Peyer's patch (tissue), 4 donors: ENCODE results near the gene GTF2A2. TPM values are rescaled to one million over a fixed set of nuclear protein-coding genes. Genes with fewer than 3 reads are reported as not detected.
"Not testable (repeated sequence)": the region's sequence is repeated elsewhere in the genome, so short reads cannot be mapped to it uniquely, and the experiment has no call there.

Source experiments
- DNase-seq, 3 donors: peaks; one replicate each; pipeline ENCODE4 v3.0.0-alpha.2; 2017 to 2019
- H3K27ac ChIP-seq, 4 donors: fragments of 200-600 bp; sonication (generic); one replicate each; pipeline ENCODE4 v1.5.1; 2016 to 2019
- H3K27me3 ChIP-seq, 2 donors: fragments of 200-600 bp; sonication (generic); one replicate each; pipeline ENCODE4 v1.5.1; 2019
- H3K36me3 ChIP-seq, 3 donors: fragments of 200-600 bp; sonication (generic); one replicate each; pipeline ENCODE4 v1.5.1; 2016 to 2019
- H3K4me1 ChIP-seq, 4 donors: fragments of 200-600 bp; sonication (generic); one replicate each; pipeline ENCODE4 v1.5.1; 2016 to 2019
- H3K4me3 ChIP-seq, 4 donors: fragments of 200-600 bp; sonication (generic); 1 replicate in 3 of 4; 2 replicates in 1 of 4; pipeline ENCODE4 v1.5.1; 2016 to 2019; ENCODE audit warnings: mild to moderate bottlenecking in 1 of 4
- H3K9me3 ChIP-seq, 4 donors: fragments of 200-600 bp; sonication (generic); one replicate each; pipeline ENCODE4 v1.5.1; 2016 to 2019; ENCODE audit warnings: mild to moderate bottlenecking in 1 of 4
- CTCF ChIP-seq, 6 experiments: fragments of 450-650 bp in 4 of 6; fragments of 200-600 bp in 2 of 6; sonication (generic) in 1 of 6; IDR thresholded peaks; one replicate each; pipeline ENCODE4 v1.5.1; 2017 to 2019; ENCODE audit warnings: antibody characterized with exemption in 6 of 6, mild to moderate bottlenecking in 3 of 6, moderate library complexity in 1 of 6
- POLR2A ChIP-seq, 2 donors: fragments of 450-650 bp; IDR thresholded peaks; one replicate each; pipeline ENCODE4 v1.5.1; 2017; ENCODE audit warnings: antibody characterized with exemption in 2 of 2, mild to moderate bottlenecking in 2 of 2, moderate library complexity in 2 of 2
- total RNA-seq, 4 donors: library from RNA; depleted of rRNA; stranded (reverse); fragments of >200 nt; gene quantifications; one replicate each; pipeline ENCODE4 v1.1.0, GENCODE V29; 2016

The GTF2A2 gene
- total RNA-seq, 4 donors from 2014 or later: 18.8 to 75.1 (median 22.9) TPM

- not testable (repeated sequence) for H3K27ac ChIP-seq, H3K4me1 ChIP-seq, H3K9me3 ChIP-seq, DNase-seq, H3K4me3 ChIP-seq, H3K27me3 ChIP-seq
- H3K36me3 ChIP-seq: peaks cover 0 to 32% (median 0%) of the 10 kb centered on the region in 3 donors
- peak in 3 of 6 experiments; percentile 22 to 26 (median 24) for TF ChIP-seq CTCF (IDR thresholded peaks at IDR 0.05)
These were observed 19.8 kb downstream of the GTF2A2 start for GRCh38 chr15:59637507-59637906.

- Histone ChIP-seq H3K4me1 (no peaks in the 10 kb centered on the region), H3K27ac (no peak overlapping the region), H3K27me3 (no peaks in the 10 kb centered on the region), H3K4me3 (no peak overlapping the region), H3K36me3 (peaks cover 0 to 32% (median 0%) of the 10 kb centered on the region in 3 donors), H3K9me3 (no peaks in the 10 kb centered on the region)
- TF ChIP-seq CTCF (IDR thresholded peaks at IDR 0.05) (no peak), POLR2A (IDR thresholded peaks at IDR 0.05) (no peak)
- no peak for DNase-seq
These were observed 21.1 kb downstream of the GTF2A2 start for GRCh38 chr15:59636184-59636583.

- H3K9me3 ChIP-seq: no peaks in the 10 kb centered on the region
- TF ChIP-seq POLR2A (IDR thresholded peaks at IDR 0.05) (no peak), CTCF (IDR thresholded peaks at IDR 0.05) (peak in 2 of 6 experiments; percentile 15 to 20)
- no peak overlapping the region for H3K27ac ChIP-seq
- H3K36me3 ChIP-seq: peaks cover 0 to 5% (median 0%) of the 10 kb centered on the region in 3 donors
- DNase-seq: no peak
- H3K4me3 ChIP-seq: no peak overlapping the region
- H3K27me3 ChIP-seq: no peaks in the 10 kb centered on the region
- H3K4me1 ChIP-seq: no peaks in the 10 kb centered on the region
These were observed 24.6 kb downstream of the GTF2A2 start for GRCh38 chr15:59632714-59633113.

- DNase-seq: peak; percentile 48 to 87 (median 81)
- no peak overlapping the region for H3K27ac ChIP-seq
These were observed 35.0 kb downstream of the GTF2A2 start for GRCh38 chr15:59622289-59622688.

GRCh38 chr15:59618406-59618805 lies 38.9 kb downstream of the GTF2A2 start:
- H3K27ac ChIP-seq: peak overlapping the region in 1 of 4 donors; percentile 21
- DNase-seq: no peak

More at GRCh38 chr15:59622289-59622688, 35.0 kb downstream of the GTF2A2 start:
- Histone ChIP-seq H3K27me3 (no peaks in the 10 kb centered on the region), H3K9me3 (no peaks in the 10 kb centered on the region), H3K4me3 (no peak overlapping the region), H3K4me1 (peaks cover 0 to 20% (median 0%) of the 10 kb centered on the region in 4 donors), H3K36me3 (peaks cover 0 to 5% (median 0%) of the 10 kb centered on the region in 3 donors)
- peak in 4 of 6 experiments; percentile 27 to 73 (median 66) for TF ChIP-seq CTCF (IDR thresholded peaks at IDR 0.05)
- no peak for TF ChIP-seq POLR2A (IDR thresholded peaks at IDR 0.05)

More at GRCh38 chr15:59618406-59618805, 38.9 kb downstream of the GTF2A2 start:
- TF ChIP-seq CTCF (IDR thresholded peaks at IDR 0.05) (no peak), POLR2A (IDR thresholded peaks at IDR 0.05) (no peak)
- H3K27me3 ChIP-seq: no peaks in the 10 kb centered on the region
- H3K4me3 ChIP-seq: peak overlapping the region in 1 of 4 donors; percentile 22
- peaks cover 0 to 28% (median 0%) of the 10 kb centered on the region in 4 donors for H3K4me1 ChIP-seq
- H3K9me3 ChIP-seq: no peaks in the 10 kb centered on the region
- H3K36me3 ChIP-seq: no peaks in the 10 kb centered on the region
